ENCODE results near the gene PDGFRB. TPM values are rescaled to one million over a fixed set of nuclear protein-coding genes. Genes with fewer than 3 reads are reported as not detected.

Gene PDGFRB
- total RNA-seq, 1 experiment from 2014 or later: 0.34 TPM

GRCh38 chr5:150131461-150131860 is 24.2 kb downstream of the PDGFRB start:
- H2AFZ ChIP-seq (ENCODE audit: low read depth, low read length, poor library complexity, severe bottlenecking): no peak overlapping the region
- no peaks in the 10 kb centered on the region for H3K79me2 ChIP-seq (ENCODE audit: insufficient read depth, low read length)
- no TSS peak for BruUV-seq (replicated peaks)
- no peak overlapping the region for H3K27ac ChIP-seq (ENCODE audit: low read depth, low read length)
- ChIA-PET CTCF (no interaction called here), POLR2A (no interaction called here), RAD21 (ENCODE audit: low non-redundant PET in 1 of 2, low total read pairs in 2 of 2, uncharacterized antibody in 2 of 2, unreplicated experiment in 2 of 2) (no interaction called here)
- H4K20me1 ChIP-seq (ENCODE audit: insufficient read depth): no peaks in the 10 kb centered on the region
- ATAC-seq: no peak
- H3K36me3 ChIP-seq (ENCODE audit: control insufficient read depth in 1 of 2, insufficient read depth in 2 of 2, low read length in 2 of 2): no peaks in the 10 kb centered on the region
- intact Hi-C loops (cut with micrococcal nuclease): no loop called here
- no peak for DNase-seq (ENCODE audit: low read depth, low spot score)
- TF ChIP-seq EZH2 (IDR thresholded peaks at IDR 0.05) (no peak), FOSL1 (IDR thresholded peaks at IDR 0.05; ENCODE audit: low read depth) (no peak), CEBPB (IDR thresholded peaks at IDR 0.05; ENCODE audit: low read depth) (no peak), EZH2phosphoT487 (IDR thresholded peaks at IDR 0.05; ENCODE audit: borderline replicate concordance) (no peak), SIN3A (IDR thresholded peaks at IDR 0.05; ENCODE audit: low read depth) (no peak), POLR2A (IDR thresholded peaks at IDR 0.05; ENCODE audit: borderline replicate concordance, extremely low read depth, insufficient read depth, insufficient read length) (no peak), TCF7L2 (IDR thresholded peaks at IDR 0.05; ENCODE audit: borderline replicate concordance, extremely low read depth, insufficient read depth, insufficient read length) (no peak), SRF (IDR thresholded peaks at IDR 0.05; ENCODE audit: low read depth) (no peak)
- TF ChIP-seq, protein P1, sequence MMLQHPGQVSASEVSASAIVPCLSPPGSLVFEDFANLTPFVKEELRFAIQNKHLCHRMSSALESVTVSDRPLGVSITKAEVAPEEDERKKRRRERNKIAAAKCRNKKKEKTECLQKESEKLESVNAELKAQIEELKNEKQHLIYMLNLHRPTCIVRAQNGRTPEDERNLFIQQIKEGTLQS (IDR thresholded peaks at IDR 0.05): no peak
- H3K27me3 ChIP-seq (ENCODE audit: insufficient read depth, low read length): no peaks in the 10 kb centered on the region
- H3K4me1 ChIP-seq (ENCODE audit: control insufficient read depth in 1 of 2, insufficient read depth in 2 of 2, low read length in 2 of 2): peaks cover 0 to 9% of the 10 kb centered on the region in 2 experiments; a peak in 1 of 4 replicates
- H3K9me2 ChIP-seq (ENCODE audit: insufficient read depth): no peaks in the 10 kb centered on the region
- H3K4me3 ChIP-seq (replicated peaks in 1 of 2; ENCODE audit: low read depth in 1 of 2, low read length in 2 of 2): no peak overlapping the region
- H3K9ac ChIP-seq (ENCODE audit: low read length): no peak overlapping the region
- H3K9me3 ChIP-seq (ENCODE audit: control insufficient read depth in 1 of 2, insufficient read depth in 1 of 2, low read depth in 1 of 2, low read length in 2 of 2): no peaks in the 10 kb centered on the region
- H3K4me2 ChIP-seq (ENCODE audit: low read length): no peak overlapping the region

GRCh38 chr5:150130493-150130922 is 25.1 kb downstream of the PDGFRB start:
- POLR2A ChIA-PET: no interaction called here
- DNase-seq (ENCODE audit: low read depth, low spot score) (no peak), ATAC-seq (no peak)
- Histone ChIP-seq H3K9ac (ENCODE audit: low read length) (no peak overlapping the region), H3K27ac (ENCODE audit: low read depth, low read length) (no peak overlapping the region), H3K27me3 (ENCODE audit: insufficient read depth, low read length) (no peaks in the 10 kb centered on the region), H3K4me2 (ENCODE audit: low read length) (no peak overlapping the region), H3K4me1 (ENCODE audit: control insufficient read depth in 1 of 2, insufficient read depth in 2 of 2, low read length in 2 of 2) (peaks cover 0 to 9% of the 10 kb centered on the region in 2 experiments; a peak in 1 of 4 replicates), H3K36me3 (ENCODE audit: control insufficient read depth in 1 of 2, insufficient read depth in 2 of 2, low read length in 2 of 2) (no peaks in the 10 kb centered on the region), H3K9me3 (ENCODE audit: control insufficient read depth in 1 of 2, insufficient read depth in 1 of 2, low read depth in 1 of 2, low read length in 2 of 2) (no peaks in the 10 kb centered on the region), H3K4me3 (replicated peaks in 1 of 2; ENCODE audit: low read depth in 1 of 2, low read length in 2 of 2) (no peak overlapping the region), H2AFZ (ENCODE audit: low read depth, low read length, poor library complexity, severe bottlenecking) (no peak overlapping the region), H3K9me2 (ENCODE audit: insufficient read depth) (no peaks in the 10 kb centered on the region), H4K20me1 (ENCODE audit: insufficient read depth) (no peaks in the 10 kb centered on the region), H3K79me2 (ENCODE audit: insufficient read depth, low read length) (no peaks in the 10 kb centered on the region)
- BruUV-seq (replicated peaks): no TSS peak
- CTCF ChIA-PET: no interaction called here
- intact Hi-C loops (cut with micrococcal nuclease): loop anchor here (1.0 kb wide), 4 partner anchors 45 to 306 kb away; no protein-coding TSS in a partner anchor
- RAD21 ChIA-PET (ENCODE audit: low non-redundant PET in 1 of 2, low total read pairs in 2 of 2, uncharacterized antibody in 2 of 2, unreplicated experiment in 2 of 2): no interaction called here
- no peak for TF ChIP-seq EZH2phosphoT487 (IDR thresholded peaks at IDR 0.05; ENCODE audit: borderline replicate concordance)
- no peak for TF ChIP-seq EGR1 (IDR thresholded peaks at IDR 0.05; ENCODE audit: low read depth)
- TF ChIP-seq, protein P1 (IDR thresholded peaks at IDR 0.05): no peak
- no peak for TF ChIP-seq CTCF (IDR thresholded peaks at IDR 0.05 in 2 of 3, conservative IDR thresholded peaks at IDR 0.05 in 1 of 3; ENCODE audit: borderline replicate concordance in 1 of 3, insufficient read depth in 1 of 3, low read depth in 2 of 3, low read length in 2 of 3)
- no peak for TF ChIP-seq SRF (IDR thresholded peaks at IDR 0.05; ENCODE audit: low read depth)
- no peak for TF ChIP-seq JUND (IDR thresholded peaks at IDR 0.05)
- TF ChIP-seq REST (IDR thresholded peaks at IDR 0.05; ENCODE audit: low read depth): no peak
- TF ChIP-seq RAD21 (IDR thresholded peaks at IDR 0.05; ENCODE audit: low read depth): no peak
- no peak for TF ChIP-seq SP1 (IDR thresholded peaks at IDR 0.05; ENCODE audit: low read depth)
- no peak for TF ChIP-seq CEBPB (IDR thresholded peaks at IDR 0.05; ENCODE audit: low read depth)
- TF ChIP-seq SIN3A (IDR thresholded peaks at IDR 0.05; ENCODE audit: low read depth): no peak
- TF ChIP-seq FOSL1 (IDR thresholded peaks at IDR 0.05; ENCODE audit: low read depth): no peak
- no peak for TF ChIP-seq ZFX (IDR thresholded peaks at IDR 0.05)

Measured in HCT116 (cell line).